Ishikawa (cell line): ENCODE data around the gene RPL14.

ENCODE experiments used
- CEBPB ChIP-seq: IDR thresholded peaks from 2 replicates; pipeline ENCODE4 v1.6.1; 2012
- CREB1 ChIP-seq: IDR thresholded peaks from 2 replicates; pipeline ENCODE4 v1.6.1; 2012; ENCODE audit warnings: low read depth
- EGR1 ChIP-seq: IDR thresholded peaks from 2 replicates; pipeline ENCODE4 v1.6.1; 2012
- EP300 ChIP-seq: IDR thresholded peaks from 2 replicates; pipeline ENCODE4 v1.6.1; 2012; ENCODE audit warnings: borderline replicate concordance
- FOXM1 ChIP-seq: IDR thresholded peaks from 2 replicates; pipeline ENCODE4 v1.6.1; 2012; ENCODE audit warnings: low read depth, borderline replicate concordance
- MAX ChIP-seq: IDR thresholded peaks from 2 replicates; pipeline ENCODE4 v1.6.1; 2012
- NFIC ChIP-seq: IDR thresholded peaks from 2 replicates; pipeline ENCODE4 v1.6.1; 2012
- RAD21 ChIP-seq: IDR thresholded peaks from 2 replicates; pipeline ENCODE4 v1.6.1; 2012; ENCODE audit warnings: low read depth
- REST ChIP-seq: IDR thresholded peaks from 2 replicates; pipeline ENCODE4 v1.6.1; 2012; ENCODE audit warnings: low read depth, mild to moderate bottlenecking
- TAF1 ChIP-seq: IDR thresholded peaks from 2 replicates; pipeline ENCODE4 v1.6.1; 2012; ENCODE audit warnings: low read depth, mild to moderate bottlenecking
- TCF12 ChIP-seq: IDR thresholded peaks from 2 replicates; pipeline ENCODE4 v1.6.1; 2012; ENCODE audit warnings: low read depth
- TEAD4 ChIP-seq: IDR thresholded peaks from 2 replicates; pipeline ENCODE4 v1.6.1; 2012
- USF1 ChIP-seq: IDR thresholded peaks from 2 replicates; pipeline ENCODE4 v1.6.1; 2012
- YY1 ChIP-seq: IDR thresholded peaks from 2 replicates; pipeline ENCODE4 v1.6.1; 2012; ENCODE audit warnings: low read depth
- ZBTB7A ChIP-seq: IDR thresholded peaks from 2 replicates; pipeline ENCODE4 v1.6.1; 2012; ENCODE audit warnings: low read depth

The RPL14 gene

GRCh38 chr3:40456940-40457823 is at the start of gene RPL14:
RPL14 (plus strand) TSS chr3:40457339; CDS start chr3:40457472, 133 bp downstream.
- TF ChIP-seq CREB1: peak; percentile 60
- no peak for TF ChIP-seq EP300
- no peak for TF ChIP-seq EGR1
- TF ChIP-seq NFIC: no peak
- TF ChIP-seq MAX: peak; percentile 93
- TF ChIP-seq ZBTB7A: no peak
- TF ChIP-seq REST: no peak
- TF ChIP-seq CEBPB: no peak
- no peak for TF ChIP-seq RAD21
- peak; percentile 21 for TF ChIP-seq USF1
- no peak for TF ChIP-seq FOXM1
- no peak for TF ChIP-seq TEAD4
- TF ChIP-seq YY1: peak; percentile 95
- TF ChIP-seq TCF12: peak; percentile 45
- peak; percentile 96 for TF ChIP-seq TAF1

- TF ChIP-seq REST: no peak
- TF ChIP-seq FOXM1: no peak
- TF ChIP-seq NFIC: no peak
- no peak for TF ChIP-seq CREB1
- TF ChIP-seq RAD21: no peak
- TF ChIP-seq YY1: no peak
- TF ChIP-seq MAX: no peak
- no peak for TF ChIP-seq TAF1
- no peak for TF ChIP-seq CEBPB
- TF ChIP-seq TEAD4: no peak
Measured at GRCh38 chr3:40407611-40408010, 49.5 kb upstream of the RPL14 start.

GRCh38 chr3:40414270-40414669 is 42.9 kb upstream of the RPL14 start:
- TF ChIP-seq RAD21 (no peak), TCF12 (no peak), FOXM1 (no peak), REST (no peak), EP300 (no peak), USF1 (no peak), CEBPB (no peak), EGR1 (no peak)

- TF ChIP-seq CREB1: no peak
- TF ChIP-seq NFIC: no peak
- no peak for TF ChIP-seq YY1
- no peak for TF ChIP-seq ZBTB7A
- TF ChIP-seq REST: no peak
- no peak for TF ChIP-seq FOXM1
- TF ChIP-seq TEAD4: no peak
- no peak for TF ChIP-seq CEBPB
- no peak for TF ChIP-seq TAF1
- TF ChIP-seq USF1: no peak
- no peak for TF ChIP-seq MAX
Measured at GRCh38 chr3:40417845-40418543, 39.1 kb upstream of the RPL14 start.
